K562 (cell line): ENCODE results near the gene TRIM37. TPM values are rescaled to one million over a fixed set of nuclear protein-coding genes. Genes with fewer than 3 reads are reported as not detected.

Experiments used
- ZNF217 ChIP-seq: sonication (generic); formaldehyde crosslinking; IDR thresholded peaks from 2 replicates; pipeline ENCODE4 v1.8.0; 2022; ENCODE audit warnings: mild to moderate bottlenecking, missing genetic modification reagents
- polyA plus RNA-seq, 8 experiments: library from polyadenylated mRNA; depleted of rRNA in 4 of 8; stranded (reverse) in 5 of 8; unstranded in 3 of 8; fragments of >200 nt; fragmentation: Nextera tagmentation in 2 of 8; fragmentation: Illumina TruSeq in 1 of 8; extraction: Ambion mirVana in 2 of 8; extraction: Trizol in 1 of 8; gene quantifications; 2 replicates each; pipeline versions ENCODE4 v1.2.1 to v1.2.3, GENCODE V29; 2011 to 2014; ENCODE audit warnings: inconsistent platforms in 1 of 8, missing spikeins in 1 of 8
- total RNA-seq, 7 experiments: library from RNA; depleted of rRNA in 6 of 7; stranded (reverse); fragments of >200 nt in 6 of 7; fragmentation: Illumina TruSeq in 2 of 7; extraction: Trizol in 2 of 7; gene quantifications; 2 replicates each; pipeline versions ENCODE4 v1.2.1 to v1.2.3, GENCODE V29; 2011 to 2021; ENCODE audit warnings: low replicate concordance in 1 of 7
- TF ChIP-seq, protein P1 (sequence below): fragments of 450-650 bp; IDR thresholded peaks from 2 replicates; pipeline ENCODE4 v1.6.1; 2016; ENCODE audit warnings: low read depth
- TF ChIP-seq, protein P2 (sequence below): fragments of 450-650 bp; IDR thresholded peaks from 2 replicates; pipeline ENCODE4 v1.6.1; 2016; ENCODE audit warnings: borderline replicate concordance
- TF ChIP-seq, protein P3 (sequence below): fragments of 250-450 bp; sonication (Bioruptor Pico); IDR thresholded peaks from 2 replicates; pipeline ENCODE4 v1.5.1; 2021; ENCODE audit warnings: mild to moderate bottlenecking

The TRIM37 gene
- total and polyA plus RNA-seq, 9 of the 15 experiments (the other 6 are each of a cell fraction or from before 2014, with no cell fraction given) = 4.5 to 31.4 (median 23.8) TPM

DNA sequence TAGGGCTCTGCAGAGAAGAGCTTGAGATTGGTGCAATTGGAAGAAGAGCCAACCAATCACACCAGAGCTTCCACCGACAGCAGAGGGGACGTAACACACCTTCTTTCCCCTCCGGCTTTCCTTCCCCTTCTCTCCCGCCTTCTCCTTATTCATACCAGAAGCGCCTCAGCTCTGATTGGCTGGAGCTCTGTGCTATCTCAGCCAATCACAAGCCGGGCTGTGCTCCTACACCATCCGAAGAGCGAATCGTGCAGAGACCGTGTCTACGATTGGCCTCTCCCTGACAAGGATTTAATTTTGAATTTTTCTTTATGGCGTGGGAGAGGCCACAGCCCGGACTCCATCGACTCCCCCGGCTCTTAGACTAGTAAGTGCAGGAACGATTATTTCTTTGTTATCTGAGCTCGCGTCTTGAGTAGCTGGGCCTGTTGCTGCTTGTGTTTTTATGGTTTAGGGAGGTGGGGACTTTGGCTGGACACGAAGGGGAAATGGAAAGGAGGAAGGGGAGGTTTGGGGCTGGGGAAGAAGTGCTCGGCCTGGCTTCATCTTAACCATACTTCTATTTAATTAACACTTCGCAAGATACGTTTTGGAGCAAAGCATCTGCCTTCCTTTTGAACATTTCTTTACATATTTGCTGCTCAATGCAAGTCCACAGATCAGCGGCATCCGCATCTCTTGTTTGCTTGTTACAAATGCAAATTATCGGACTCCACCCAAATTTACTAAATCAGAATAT lies 48.9 kb upstream of the TRIM37 start, which contains the start of gene PRR11 (continued):
- TF ChIP-seq, protein P1, sequence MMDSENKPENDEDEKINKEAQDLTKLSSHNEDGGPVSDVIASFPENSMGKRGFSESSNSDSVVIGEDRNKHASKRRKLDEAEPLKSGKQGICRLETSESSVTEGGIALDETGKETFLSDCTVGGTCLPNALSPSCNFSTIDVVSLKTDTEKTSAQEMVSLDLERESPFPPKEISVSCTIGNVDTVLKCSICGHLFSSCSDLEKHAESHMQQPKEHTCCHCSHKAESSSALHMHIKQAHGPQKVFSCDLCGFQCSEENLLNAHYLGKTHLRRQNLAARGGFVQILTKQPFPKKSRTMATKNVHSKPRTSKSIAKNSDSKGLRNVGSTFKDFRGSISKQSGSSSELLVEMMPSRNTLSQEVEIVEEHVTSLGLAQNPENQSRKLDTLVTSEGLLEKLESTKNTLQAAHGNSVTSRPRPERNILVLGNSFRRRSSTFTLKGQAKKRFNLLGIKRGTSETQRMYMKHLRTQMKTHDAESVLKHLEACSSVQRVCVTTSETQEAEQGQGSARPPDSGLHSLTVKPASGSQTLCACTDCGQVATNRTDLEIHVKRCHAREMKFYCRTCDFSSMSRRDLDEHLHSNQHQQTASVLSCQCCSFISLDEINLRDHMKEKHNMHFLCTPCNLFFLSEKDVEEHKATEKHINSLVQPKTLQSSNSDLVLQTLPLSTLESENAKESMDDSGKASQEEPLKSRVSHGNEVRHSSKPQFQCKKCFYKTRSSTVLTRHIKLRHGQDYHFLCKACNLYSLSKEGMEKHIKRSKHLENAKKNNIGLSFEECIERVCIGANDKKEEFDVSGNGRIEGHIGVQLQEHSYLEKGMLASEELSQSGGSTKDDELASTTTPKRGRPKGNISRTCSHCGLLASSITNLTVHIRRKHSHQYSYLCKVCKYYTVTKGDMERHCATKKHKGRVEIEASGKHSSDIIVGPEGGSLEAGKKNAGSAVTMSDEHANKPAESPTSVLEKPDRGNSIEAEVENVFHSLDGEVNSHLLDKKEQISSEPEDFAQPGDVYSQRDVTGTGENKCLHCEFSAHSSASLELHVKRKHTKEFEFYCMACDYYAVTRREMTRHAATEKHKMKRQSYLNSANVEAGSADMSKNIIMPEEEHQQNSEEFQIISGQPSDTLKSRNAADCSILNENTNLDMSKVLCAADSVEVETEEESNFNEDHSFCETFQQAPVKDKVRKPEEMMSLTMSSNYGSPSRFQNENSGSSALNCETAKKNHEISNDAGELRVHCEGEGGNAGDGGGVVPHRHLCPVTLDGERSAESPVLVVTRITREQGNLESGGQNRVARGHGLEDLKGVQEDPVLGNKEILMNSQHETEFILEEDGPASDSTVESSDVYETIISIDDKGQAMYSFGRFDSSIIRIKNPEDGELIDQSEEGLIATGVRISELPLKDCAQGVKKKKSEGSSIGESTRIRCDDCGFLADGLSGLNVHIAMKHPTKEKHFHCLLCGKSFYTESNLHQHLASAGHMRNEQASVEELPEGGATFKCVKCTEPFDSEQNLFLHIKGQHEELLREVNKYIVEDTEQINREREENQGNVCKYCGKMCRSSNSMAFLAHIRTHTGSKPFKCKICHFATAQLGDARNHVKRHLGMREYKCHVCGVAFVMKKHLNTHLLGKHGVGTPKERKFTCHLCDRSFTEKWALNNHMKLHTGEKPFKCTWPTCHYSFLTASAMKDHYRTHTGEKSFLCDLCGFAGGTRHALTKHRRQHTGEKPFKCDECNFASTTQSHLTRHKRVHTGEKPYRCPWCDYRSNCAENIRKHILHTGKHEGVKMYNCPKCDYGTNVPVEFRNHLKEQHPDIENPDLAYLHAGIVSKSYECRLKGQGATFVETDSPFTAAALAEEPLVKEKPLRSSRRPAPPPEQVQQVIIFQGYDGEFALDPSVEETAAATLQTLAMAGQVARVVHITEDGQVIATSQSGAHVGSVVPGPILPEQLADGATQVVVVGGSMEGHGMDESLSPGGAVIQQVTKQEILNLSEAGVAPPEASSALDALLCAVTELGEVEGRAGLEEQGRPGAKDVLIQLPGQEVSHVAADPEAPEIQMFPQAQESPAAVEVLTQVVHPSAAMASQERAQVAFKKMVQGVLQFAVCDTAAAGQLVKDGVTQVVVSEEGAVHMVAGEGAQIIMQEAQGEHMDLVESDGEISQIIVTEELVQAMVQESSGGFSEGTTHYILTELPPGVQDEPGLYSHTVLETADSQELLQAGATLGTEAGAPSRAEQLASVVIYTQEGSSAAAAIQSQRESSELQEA = peak; percentile 88
- TF ChIP-seq, protein P2, sequence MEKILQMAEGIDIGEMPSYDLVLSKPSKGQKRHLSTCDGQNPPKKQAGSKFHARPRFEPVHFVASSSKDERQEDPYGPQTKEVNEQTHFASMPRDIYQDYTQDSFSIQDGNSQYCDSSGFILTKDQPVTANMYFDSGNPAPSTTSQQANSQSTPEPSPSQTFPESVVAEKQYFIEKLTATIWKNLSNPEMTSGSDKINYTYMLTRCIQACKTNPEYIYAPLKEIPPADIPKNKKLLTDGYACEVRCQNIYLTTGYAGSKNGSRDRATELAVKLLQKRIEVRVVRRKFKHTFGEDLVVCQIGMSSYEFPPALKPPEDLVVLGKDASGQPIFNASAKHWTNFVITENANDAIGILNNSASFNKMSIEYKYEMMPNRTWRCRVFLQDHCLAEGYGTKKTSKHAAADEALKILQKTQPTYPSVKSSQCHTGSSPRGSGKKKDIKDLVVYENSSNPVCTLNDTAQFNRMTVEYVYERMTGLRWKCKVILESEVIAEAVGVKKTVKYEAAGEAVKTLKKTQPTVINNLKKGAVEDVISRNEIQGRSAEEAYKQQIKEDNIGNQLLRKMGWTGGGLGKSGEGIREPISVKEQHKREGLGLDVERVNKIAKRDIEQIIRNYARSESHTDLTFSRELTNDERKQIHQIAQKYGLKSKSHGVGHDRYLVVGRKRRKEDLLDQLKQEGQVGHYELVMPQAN = peak; percentile 73; the same call in 1 of the 2 replicates
- TF ChIP-seq ZNF217 (CRISPR knock-in tag) = no peak
- TF ChIP-seq, protein P3, sequence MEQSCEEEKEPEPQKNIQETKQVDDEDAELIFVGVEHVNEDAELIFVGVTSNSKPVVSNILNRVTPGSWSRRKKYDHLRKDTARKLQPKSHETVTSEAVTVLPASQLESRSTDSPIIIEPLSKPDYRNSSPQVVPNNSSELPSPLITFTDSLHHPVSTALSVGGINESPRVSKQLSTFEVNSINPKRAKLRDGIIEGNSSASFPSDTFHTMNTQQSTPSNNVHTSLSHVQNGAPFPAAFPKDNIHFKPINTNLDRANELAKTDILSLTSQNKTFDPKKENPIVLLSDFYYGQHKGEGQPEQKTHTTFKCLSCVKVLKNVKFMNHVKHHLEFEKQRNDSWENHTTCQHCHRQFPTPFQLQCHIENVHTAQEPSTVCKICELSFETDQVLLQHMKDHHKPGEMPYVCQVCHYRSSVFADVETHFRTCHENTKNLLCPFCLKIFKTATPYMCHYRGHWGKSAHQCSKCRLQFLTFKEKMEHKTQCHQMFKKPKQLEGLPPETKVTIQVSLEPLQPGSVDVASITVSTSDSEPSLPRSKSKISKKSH (CRISPR knock-in tag) = no peak
